Endothelial cell of umbilical vein (primary cell): ENCODE data around the gene ERMN. TPM values are rescaled to one million over a fixed set of nuclear protein-coding genes. Genes with fewer than 3 reads are reported as not detected.

Experiments
- BruUV-seq: library from RNA; stranded (reverse); fragments of 400-500 nt; replicated peaks from 2 replicates; lab custom pipeline; 2021; lab: Mats Ljungman, UMichigan
- CTCF ChIA-PET: fragments of 300-600, 350-600 bp; sonication (Branson Sonifier 250); formaldehyde crosslinking; loops from one replicate; lab custom pipeline; 2021; ENCODE audit warnings: antibody characterized with exemption, inconsistent platforms; lab: Charles Lee
- POLR2A ChIA-PET: fragments of 300-600, 350-600 bp; sonication (Branson Sonifier 250); formaldehyde crosslinking; loops from one replicate; lab custom pipeline; 2021; ENCODE audit warnings: antibody characterized with exemption, inconsistent platforms; lab: Charles Lee
- DNase-seq: peaks from one replicate; pipeline ENCODE4 v3.0.0-alpha.2; 2011; ENCODE audit warnings: low read depth, low spot score
- FAIRE-seq: peaks from 2 replicates; lab custom pipeline; 2011; peaks lifted over from hg19 to GRCh38; lab: Jason Lieb, UNC
- H2AFZ ChIP-seq: 2 replicates; pipeline ENCODE4 v1.6.0; 2012; ENCODE audit warnings: low read depth, low read length, control low read depth, inconsistent platforms
- H3K27ac ChIP-seq: 2 replicates; pipeline ENCODE4 v1.5.1; 2011; ENCODE audit warnings: low read depth, mild to moderate bottlenecking, control low read depth, low read length, moderate library complexity; ENCODE audit not compliant: insufficient read depth
- H3K27me3 ChIP-seq, 2 experiments: 2 replicates each; pipeline versions ENCODE4 v1.6.0 to v1.6.1; 2011; ENCODE audit warnings: low read length in 2 of 2, mixed read lengths in 1 of 2; ENCODE audit not compliant: control insufficient read depth in 2 of 2, insufficient read depth in 2 of 2
- H3K36me3 ChIP-seq, 2 experiments: 2 replicates in 1 of 2; 3 replicates in 1 of 2; pipeline ENCODE4 v1.5.1; 2011; ENCODE audit warnings: low read length in 2 of 2, mild to moderate bottlenecking in 1 of 2, moderate library complexity in 1 of 2; ENCODE audit not compliant: control insufficient read depth in 2 of 2, insufficient read depth in 2 of 2; ENCODE audit errors: extremely low read depth in 1 of 2
- H3K4me1 ChIP-seq: 3 replicates; pipeline ENCODE4 v1.5.1; 2011; ENCODE audit warnings: mild to moderate bottlenecking, low read length; ENCODE audit not compliant: control insufficient read depth, insufficient read depth; ENCODE audit errors: extremely low read depth
- H3K4me2 ChIP-seq: 2 replicates; pipeline ENCODE4 v1.6.1; 2011; ENCODE audit warnings: low read length, control low read depth, mixed read lengths; ENCODE audit not compliant: insufficient read depth
- H3K4me3 ChIP-seq, 3 experiments: fragments of 200-600 bp in 1 of 3; sonication (generic), shearing (Covaris generic) in 1 of 3; replicated peaks in 1 of 3; 2 replicates each; pipeline ENCODE4 v1.5.1; 2011 to 2016; ENCODE audit warnings: control low read depth in 3 of 3, low read length in 3 of 3, mild to moderate bottlenecking in 2 of 3, inconsistent platforms in 1 of 3, low read depth in 1 of 3, moderate library complexity in 1 of 3; ENCODE audit not compliant: insufficient read depth in 1 of 3
- H3K79me2 ChIP-seq: 2 replicates; pipeline ENCODE4 v1.6.0; 2012; ENCODE audit warnings: low read length, inconsistent platforms; ENCODE audit not compliant: control insufficient read depth, insufficient read depth
- H3K9ac ChIP-seq: replicated peaks from 2 replicates; pipeline ENCODE3; 2011; ENCODE audit warnings: low read length, control low read depth; ENCODE audit not compliant: insufficient read depth; ENCODE audit errors: extremely low read depth
- H3K9me1 ChIP-seq: replicated peaks from 3 replicates; pipeline ENCODE4 v1.6.0; 2011; ENCODE audit warnings: mild to moderate bottlenecking, low read length; ENCODE audit not compliant: control insufficient read depth, insufficient read depth; ENCODE audit errors: extremely low read depth
- H3K9me3 ChIP-seq: replicated peaks from 2 replicates; pipeline ENCODE4 v1.5.1; 2012; ENCODE audit warnings: low read length, inconsistent platforms; ENCODE audit not compliant: control insufficient read depth, insufficient read depth
- H4K20me1 ChIP-seq: replicated peaks from 2 replicates; pipeline ENCODE3; 2011; ENCODE audit warnings: mild to moderate bottlenecking, low read length; ENCODE audit not compliant: control insufficient read depth, insufficient read depth; ENCODE audit errors: extremely low read depth
- CTCF ChIP-seq, 2 donors: IDR thresholded peaks; 1 replicate in 1 of 2; 2 replicates in 1 of 2; pipeline ENCODE4 v1.5.1; 2011; ENCODE audit warnings: low read length in 2 of 2, mild to moderate bottlenecking in 2 of 2, moderate library complexity in 2 of 2, control low read depth in 1 of 2, inconsistent platforms in 1 of 2, low read depth in 1 of 2; ENCODE audit not compliant: insufficient read depth in 1 of 2; ENCODE audit errors: extremely low read depth in 1 of 2
- EZH2 ChIP-seq: IDR thresholded peaks from 2 replicates; pipeline ENCODE4 v1.6.1; 2012; ENCODE audit warnings: borderline replicate concordance, low read depth, mild to moderate bottlenecking, moderate library complexity, low read length, inconsistent platforms; ENCODE audit not compliant: severe bottlenecking
- FOS ChIP-seq: IDR thresholded peaks from 2 replicates; pipeline ENCODE4 v1.6.1; 2011; ENCODE audit warnings: mild to moderate bottlenecking, low read length, moderate library complexity, borderline replicate concordance; ENCODE audit not compliant: insufficient read depth
- GATA2 ChIP-seq: IDR thresholded peaks from 2 replicates; pipeline ENCODE4 v1.7.0; 2011; ENCODE audit warnings: low read depth, mild to moderate bottlenecking, moderate library complexity, mixed read lengths, low read length; ENCODE audit not compliant: insufficient read length, insufficient read depth
- JUN ChIP-seq: IDR thresholded peaks from 2 replicates; pipeline ENCODE4 v1.6.1; 2011; ENCODE audit warnings: borderline replicate concordance, low read depth; ENCODE audit not compliant: insufficient read length, insufficient read depth
- MAX ChIP-seq: IDR thresholded peaks from 2 replicates; pipeline ENCODE4 v1.6.1; 2011; ENCODE audit not compliant: insufficient read depth, insufficient read length
- MYC ChIP-seq: IDR thresholded peaks from one replicate; pipeline ENCODE4 v1.6.1; 2011; ENCODE audit warnings: mild to moderate bottlenecking, low read depth, low read length
- POLR2A ChIP-seq: IDR thresholded peaks from 2 replicates; pipeline ENCODE4 v1.6.1; 2012; ENCODE audit warnings: low read depth, mild to moderate bottlenecking, control low read depth, low read length
- POLR2AphosphoS5 ChIP-seq: IDR thresholded peaks from 2 replicates; pipeline ENCODE4 v1.6.1; 2012; ENCODE audit warnings: low read depth, mild to moderate bottlenecking, control low read depth, low read length, moderate library complexity; ENCODE audit not compliant: insufficient read depth
- dilution Hi-C: fragments of 300-500 bp; cut with MboI; formaldehyde crosslinking; loops from one replicate; pipeline ENCODE4 v1.15.0; 2019; ENCODE audit warnings: low sequenced_read_pairs; ENCODE audit not compliant: extremely low pct_ligation_motif_present
- intact Hi-C: fragments of 100-400 bp; cut with micrococcal nuclease; formaldehyde crosslinking; loops from one replicate; pipeline ENCODE4 v1.10.0; 2022
- polyA plus RNA-seq, 4 experiments: library from polyadenylated mRNA; depleted of rRNA in 3 of 4; stranded (reverse) in 3 of 4; unstranded in 1 of 4; fragments of >200 nt; gene quantifications; 2 replicates each; pipeline versions ENCODE4 v1.2.1 to v1.2.3, GENCODE V29; 2011 to 2012; ENCODE audit warnings: missing spikeins in 1 of 4
- total RNA-seq: library from RNA; stranded (reverse); gene quantifications from 2 replicates; pipeline ENCODE4 v1.2.3, GENCODE V29; 2021

ERMN gene
- total and polyA plus RNA-seq, 2 donors (not counting 3 experiments of a cell fraction or from before 2014, with no cell fraction given), result not detected

GRCh38 chr2:157361526-157361925 lies 35.9 kb upstream of the ERMN start:
- no peak overlapping the region for H2AFZ ChIP-seq
- no peaks in the 10 kb centered on the region for H3K27me3 ChIP-seq
- no TSS peak for BruUV-seq
- no peak overlapping the region for H3K9ac ChIP-seq
- TF ChIP-seq POLR2AphosphoS5 (no peak), MYC (no peak), POLR2A (no peak), JUN (no peak), EZH2 (no peak)
- H3K9me3 ChIP-seq, result no peaks in the 10 kb centered on the region
- H3K79me2 ChIP-seq, result no peaks in the 10 kb centered on the region
- H3K27ac ChIP-seq, result no peak overlapping the region
- FAIRE-seq, result no peak
- H3K4me2 ChIP-seq, result no peak overlapping the region
- no peaks in the 10 kb centered on the region for H4K20me1 ChIP-seq
- no peak overlapping the region for H3K4me3 ChIP-seq
- CTCF ChIA-PET, result no interaction called here
- no peak for DNase-seq
- POLR2A ChIA-PET, result no interaction called here
- H3K36me3 ChIP-seq, result no peaks in the 10 kb centered on the region
- intact Hi-C loops (no loop called here), dilution Hi-C loops (no loop called here)
- H3K4me1 ChIP-seq, result no peaks in the 10 kb centered on the region
- no peaks in the 10 kb centered on the region for H3K9me1 ChIP-seq

- no peaks in the 10 kb centered on the region for H3K9me3 ChIP-seq
- H3K9me1 ChIP-seq, result no peaks in the 10 kb centered on the region
- ChIA-PET POLR2A (no interaction called here), CTCF (no interaction called here)
- no peaks in the 10 kb centered on the region for H4K20me1 ChIP-seq
- no peak overlapping the region for H3K4me2 ChIP-seq
- intact Hi-C loops, result no loop called here
- no peak overlapping the region for H3K27ac ChIP-seq
- no peak for TF ChIP-seq JUN
- TF ChIP-seq CTCF (IDR thresholded peaks at IDR 0.05; ENCODE audit: extremely low read depth in 1 of 2, insufficient read depth in 1 of 2, low read depth in 1 of 2, low read length in 2 of 2), result no peak
- no peak for TF ChIP-seq MAX
- no peak for TF ChIP-seq MYC
- TF ChIP-seq POLR2A, result no peak
- no peak for TF ChIP-seq POLR2AphosphoS5
- TF ChIP-seq FOS, result no peak
- TF ChIP-seq EZH2, result no peak
- TF ChIP-seq GATA2, result no peak
- H3K27me3 ChIP-seq, result no peaks in the 10 kb centered on the region
- dilution Hi-C loops, result no loop called here
- H3K79me2 ChIP-seq, result no peaks in the 10 kb centered on the region
- no peak for FAIRE-seq
- BruUV-seq, result no TSS peak
- no peaks in the 10 kb centered on the region for H3K4me1 ChIP-seq
- H2AFZ ChIP-seq, result no peak overlapping the region
- no peak for DNase-seq
- no peaks in the 10 kb centered on the region for H3K36me3 ChIP-seq
- no peak overlapping the region for H3K9ac ChIP-seq
- H3K4me3 ChIP-seq, result no peak overlapping the region
Observed at GRCh38 chr2:157359628-157360027, 34.0 kb upstream of the ERMN start.
